Erythroblast (primary cell): Measurements from ENCODE around the gene LIMS1.

ENCODE experiments used
- GATA1 ChIP-seq: IDR thresholded peaks from 2 replicates; pipeline ENCODE4 v1.6.1; 2011; ENCODE audit warnings: low read depth, mild to moderate bottlenecking, control low read depth, low read length, moderate library complexity
- POLR2A ChIP-seq: IDR thresholded peaks from 2 replicates; pipeline ENCODE4 v1.6.1; 2011; ENCODE audit warnings: mild to moderate bottlenecking, low read length

GRCh38 chr2:108612153-108612513, 77.9 kb downstream of the LIMS1 start:
- TF ChIP-seq POLR2A = no peak
- no peak for TF ChIP-seq GATA1
